HG03139 (cell line): ENCODE data around the gene PTPRB.

Experiments
- ATAC-seq: cut with Tn5 transposase; IDR thresholded peaks from one replicate; pipeline ENCODE4 v1.9.1; 2021; ENCODE audit not compliant: unreplicated experiment

The PTPRB gene

GRCh38 chr12:70637303-70638085, at the start of gene PTPRB:
Gene PTPRB (minus strand): TSS chr12:70637429. CDS start chr12:70637395, 34 bp downstream.
- no peak for ATAC-seq

DNA sequence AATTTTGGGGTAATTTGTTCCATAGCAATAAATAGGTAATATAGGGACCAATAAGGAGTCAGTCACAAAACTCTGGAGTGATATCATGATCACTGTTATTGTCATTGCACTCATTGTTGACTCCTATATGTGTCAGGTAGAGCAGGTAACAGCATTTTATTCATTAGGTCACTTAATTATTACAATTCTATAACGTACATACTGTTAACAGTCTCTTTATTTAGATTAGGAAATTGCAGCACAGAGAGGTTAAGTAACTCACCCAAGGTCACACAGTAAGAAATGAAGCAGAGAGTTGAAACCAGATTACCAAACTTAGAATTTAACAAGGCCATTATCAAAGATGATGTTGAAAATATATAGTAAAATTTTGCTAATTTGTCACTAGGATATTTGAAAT, 49.7 kb upstream of the PTPRB start:
- ATAC-seq, result no peak

- ATAC-seq, result no peak
These were observed 49.1 kb upstream of the PTPRB start for GRCh38 chr12:70686299-70686698.

DNA sequence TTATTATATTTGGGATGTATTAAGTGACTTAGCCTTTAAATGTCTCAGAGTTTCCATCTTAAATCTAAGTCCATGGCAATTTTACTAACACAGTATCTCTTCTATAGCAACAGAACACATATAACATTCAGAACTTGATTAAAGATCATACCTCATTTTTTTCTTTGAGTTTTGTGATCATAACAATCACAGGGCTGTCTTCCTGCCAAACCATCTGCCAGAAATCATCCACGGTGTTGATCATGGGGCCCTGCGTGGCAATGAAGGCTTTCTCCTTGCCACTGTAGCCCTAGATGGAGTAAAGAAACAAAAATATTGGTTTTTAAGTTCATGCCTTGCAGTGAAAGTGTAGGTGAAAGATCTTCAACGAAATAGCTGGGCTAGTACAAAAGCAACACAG, 46.7 kb upstream of the PTPRB start:
- no peak for ATAC-seq

DNA sequence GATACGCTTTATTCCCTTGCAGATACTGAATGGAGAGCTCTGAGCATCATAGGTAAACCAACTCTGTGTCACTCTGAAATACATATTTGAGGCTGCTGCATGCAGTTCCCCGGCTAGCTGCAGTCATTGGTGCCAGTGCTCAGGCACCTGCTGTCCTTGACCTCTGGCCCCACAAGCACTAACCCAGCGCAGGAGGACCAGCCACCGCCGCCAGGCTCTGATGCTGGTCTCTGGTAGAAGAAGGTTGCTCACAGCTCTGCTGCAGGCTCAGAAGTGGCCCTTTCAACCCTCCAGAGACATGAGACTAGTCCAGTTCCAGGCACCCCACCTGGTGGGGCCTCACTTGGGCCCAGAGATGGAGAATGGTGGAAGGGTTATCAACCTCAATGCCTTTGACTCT, 34.5 kb upstream of the PTPRB start:
- ATAC-seq, result no peak

DNA sequence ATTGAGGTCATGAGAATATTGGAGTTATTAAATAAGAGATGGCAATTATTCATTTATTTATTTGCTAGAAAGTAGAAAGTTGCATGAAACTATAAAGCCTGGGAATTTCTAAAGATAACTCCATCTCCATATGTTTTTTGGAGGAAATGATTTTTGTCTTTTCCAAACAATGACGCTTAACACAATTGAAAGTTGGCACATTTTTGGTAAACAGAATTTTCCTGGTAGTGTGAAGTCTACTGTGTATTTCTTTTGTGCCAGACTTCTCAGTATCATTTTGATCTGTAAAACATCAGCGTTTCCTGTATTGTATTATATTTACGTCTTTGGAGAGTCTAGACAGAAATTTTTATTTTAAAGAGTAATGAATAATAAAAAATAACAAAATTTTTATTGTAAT, 33.7 kb upstream of the PTPRB start:
- ATAC-seq, result no peak

DNA sequence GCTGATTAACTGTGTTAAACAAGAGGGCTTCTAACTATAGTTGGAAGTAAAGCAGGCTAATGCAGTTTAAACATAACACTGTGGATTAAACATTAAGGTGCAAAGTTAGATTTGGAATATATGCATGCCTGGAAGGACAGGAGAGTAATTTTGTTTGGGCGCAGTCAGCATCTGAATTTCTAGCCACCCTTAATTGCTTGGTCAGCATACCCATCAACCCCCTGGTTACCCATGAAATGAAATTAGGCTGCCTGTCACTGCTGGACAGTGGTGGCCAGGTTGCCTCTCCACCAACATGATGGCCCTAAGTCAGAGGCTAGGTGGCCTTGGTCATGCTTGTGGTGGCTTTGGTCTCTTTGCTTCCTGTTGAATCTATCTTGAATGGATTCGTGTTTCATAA, 30.0 kb upstream of the PTPRB start:
- ATAC-seq, result no peak

- no peak for ATAC-seq
These were observed 29.1 kb upstream of the PTPRB start for GRCh38 chr12:70666364-70666763.

DNA sequence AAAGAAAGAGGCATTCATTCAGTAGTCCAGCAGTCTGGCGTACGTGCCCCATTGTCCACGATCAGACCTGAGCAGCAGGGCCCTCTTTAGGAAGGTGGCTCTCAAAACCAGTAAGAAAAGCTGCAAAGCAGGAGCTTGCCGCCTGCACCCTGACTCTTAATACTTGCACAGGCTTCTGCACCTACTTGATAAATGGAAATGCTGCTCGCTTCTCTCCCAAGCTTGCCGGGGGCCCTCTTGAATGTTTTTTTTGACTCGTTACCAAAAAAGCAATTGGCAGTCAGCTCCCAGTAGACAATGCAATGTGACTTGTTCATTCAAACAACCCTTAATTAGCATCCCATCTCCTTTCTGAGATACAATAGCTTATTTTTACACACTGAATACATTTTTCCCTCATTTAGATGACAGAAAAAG, 27.2 kb upstream of the PTPRB start:
- ATAC-seq, result no peak

GRCh38 chr12:70663838-70664237, 26.6 kb upstream of the PTPRB start:
- ATAC-seq, result no peak

DNA sequence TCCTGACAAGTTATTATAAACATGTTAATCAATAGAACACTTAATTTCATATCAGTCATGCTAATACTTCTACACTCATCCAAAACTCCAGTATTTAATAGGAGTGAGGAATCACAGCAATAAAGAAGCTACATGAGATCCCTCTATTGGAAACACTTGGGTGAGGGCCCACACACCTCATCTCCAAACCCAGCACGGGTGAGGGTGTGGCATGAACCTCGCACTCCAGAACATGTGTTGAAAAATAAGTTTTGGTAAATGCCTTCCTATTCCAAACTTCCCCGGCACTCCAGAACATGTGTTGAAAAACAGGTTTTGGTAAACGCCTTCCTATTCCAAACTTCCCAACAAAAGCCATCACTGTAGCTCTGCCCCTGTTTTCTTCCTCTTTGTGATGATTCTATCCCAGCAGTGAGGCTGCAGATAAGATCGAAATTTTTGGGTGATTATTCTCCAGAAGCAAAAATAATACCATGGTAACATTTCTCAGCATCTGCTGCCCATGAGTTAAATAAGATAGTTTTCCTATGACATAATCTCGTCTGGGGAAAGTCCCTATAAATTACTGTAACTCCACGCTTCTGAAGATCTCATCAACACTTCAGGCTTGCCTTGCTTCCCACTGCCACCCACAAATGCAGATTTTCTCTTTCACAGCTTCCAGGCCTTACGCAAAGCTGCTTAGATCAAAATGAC, 24.4 kb upstream of the PTPRB start:
- no peak for ATAC-seq

DNA sequence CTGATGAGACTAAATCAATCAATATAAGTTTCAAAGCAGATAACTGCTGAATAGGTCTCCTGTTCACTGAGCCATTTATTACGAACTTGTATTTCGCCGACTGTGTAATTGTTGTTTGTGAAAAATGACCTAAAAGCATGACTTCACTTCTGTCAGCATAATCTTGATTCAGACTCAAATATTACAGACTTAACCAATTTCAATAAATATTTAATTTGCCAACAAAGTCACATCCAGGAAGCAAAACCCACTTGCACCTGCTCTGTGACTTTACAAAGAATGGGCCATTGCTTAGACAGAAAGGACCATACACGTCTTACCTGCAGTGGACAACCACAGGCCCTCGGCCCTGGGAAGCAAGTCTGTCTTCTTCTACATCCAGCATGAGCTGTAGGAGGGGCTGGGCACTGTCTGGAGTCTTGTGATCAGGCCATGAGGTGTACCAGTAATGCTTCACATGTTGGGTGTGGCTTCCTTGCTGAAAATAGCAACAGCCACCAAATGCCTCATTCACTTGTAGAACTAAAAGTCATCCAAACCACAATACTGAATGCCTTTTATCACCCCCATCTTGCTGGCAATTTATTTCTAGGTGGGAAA, 23.5 kb upstream of the PTPRB start:
- ATAC-seq, result no peak

- no peak for ATAC-seq
These were observed 22.9 kb upstream of the PTPRB start for GRCh38 chr12:70660002-70660604.

- no peak for ATAC-seq
These were observed 21.9 kb upstream of the PTPRB start for GRCh38 chr12:70659077-70659606.

- no peak for ATAC-seq
These were observed 20.5 kb upstream of the PTPRB start for GRCh38 chr12:70657616-70658286.

GRCh38 chr12:70652451-70652850, 15.2 kb upstream of the PTPRB start:
- no peak for ATAC-seq

DNA sequence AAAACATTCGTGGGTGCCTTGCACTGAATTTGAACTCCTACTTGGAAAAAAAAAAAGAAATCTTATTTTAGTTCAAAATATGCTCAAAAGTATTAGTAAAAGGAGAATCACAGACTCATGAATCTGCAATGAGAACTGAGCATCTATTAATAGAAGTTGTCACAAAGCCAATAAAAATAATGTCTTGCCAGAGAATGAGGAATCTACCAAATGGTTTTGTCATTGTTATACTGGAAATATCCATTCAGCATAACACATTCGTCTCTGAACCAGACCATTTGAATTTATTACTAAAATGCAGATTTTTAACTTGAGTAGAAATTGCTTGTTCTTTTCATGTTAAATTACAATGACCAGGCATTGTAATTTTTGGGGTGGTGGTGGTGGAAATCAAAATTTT, 11.6 kb upstream of the PTPRB start:
- no peak for ATAC-seq

DNA sequence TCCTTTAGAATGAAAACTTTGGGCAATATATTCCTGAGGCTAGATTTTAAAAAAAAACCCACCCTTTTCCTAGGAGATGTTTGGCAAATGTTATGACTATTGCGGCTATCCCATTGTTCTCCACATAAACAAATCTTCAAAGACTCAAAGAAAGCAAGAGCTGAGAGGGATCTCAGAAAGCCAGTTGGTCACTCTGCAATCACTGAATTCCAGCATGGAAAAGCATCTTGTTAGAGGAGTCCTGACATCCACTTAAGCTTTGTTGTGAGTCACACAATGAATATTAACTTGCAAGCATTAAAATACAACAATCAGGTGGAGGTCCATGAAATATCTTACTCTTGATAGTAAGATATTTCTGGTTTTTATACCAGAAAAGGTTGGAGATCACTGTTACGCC, 11.0 kb upstream of the PTPRB start:
- no peak for ATAC-seq

DNA sequence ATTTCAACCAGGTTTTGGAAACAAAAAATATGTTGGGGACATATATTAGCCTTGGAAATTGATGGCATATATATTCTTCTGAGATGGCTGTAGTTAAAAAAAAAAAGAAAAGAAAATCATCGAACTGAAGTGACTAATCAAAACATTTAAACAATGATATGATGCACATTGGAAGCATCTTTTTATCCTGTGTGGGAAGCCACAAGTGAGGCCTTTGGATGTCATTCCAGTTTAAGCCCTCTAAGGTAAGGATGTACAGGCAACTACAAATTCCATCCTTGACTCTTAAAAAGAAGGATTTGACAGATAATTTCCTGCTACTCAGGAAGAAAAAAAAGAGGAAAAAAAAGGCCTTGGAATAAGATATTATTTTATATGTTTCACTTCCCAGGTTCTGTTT, 9.6 kb upstream of the PTPRB start:
- ATAC-seq, result no peak

DNA sequence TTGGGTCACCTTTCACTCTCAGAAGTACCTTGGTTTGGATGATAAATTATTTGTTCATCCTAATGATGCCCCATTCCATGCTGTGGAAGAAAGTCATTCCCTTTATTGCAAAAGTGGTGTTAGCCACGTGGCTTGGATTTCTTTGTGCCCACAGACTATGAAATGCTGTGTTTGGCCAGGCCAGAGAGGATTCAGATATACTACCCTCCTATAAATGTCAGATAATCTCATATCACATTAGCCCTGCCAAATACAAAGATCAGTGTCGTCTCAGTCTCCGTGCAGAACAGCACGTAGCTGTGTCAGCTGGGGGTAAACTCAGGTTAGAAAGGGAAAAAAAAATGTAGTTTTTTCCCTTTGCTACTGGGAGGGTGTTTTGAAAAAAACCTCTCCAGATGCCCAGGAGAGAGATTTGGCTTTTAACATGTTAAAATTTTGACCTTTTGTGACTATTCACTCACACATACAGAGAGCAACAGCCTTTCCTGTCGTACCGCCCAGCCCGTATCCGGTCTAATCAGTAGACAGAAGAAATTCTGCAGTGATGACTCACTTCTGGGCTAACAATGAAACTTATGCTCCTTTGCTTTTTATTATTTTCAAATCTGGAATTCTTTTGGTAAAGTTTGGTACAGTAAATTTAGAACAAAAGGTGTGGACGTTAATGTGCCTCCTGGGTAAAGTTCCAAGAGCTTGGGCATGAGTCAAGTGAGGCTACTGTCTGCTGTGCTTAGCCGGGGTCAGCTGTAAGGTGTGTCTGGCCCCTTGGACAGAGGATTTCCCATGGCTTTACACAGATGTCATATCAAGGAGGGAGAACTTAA, 8.5 kb upstream of the PTPRB start:
- ATAC-seq, result peak; percentile 64
